Astrocyte (in vitro differentiated cells and primary cell): ENCODE results near the gene ACBD3. TPM values are rescaled to one million over a fixed set of nuclear protein-coding genes. Genes with fewer than 3 reads are reported as not detected.

Source experiments
- DNase-seq: peaks from one replicate; pipeline ENCODE4 v3.0.0-alpha.2; 2010; ENCODE audit warnings: low read depth
- FAIRE-seq: peaks from 2 replicates; lab custom pipeline; 2011; peaks lifted over from hg19 to GRCh38; lab: Jason Lieb, UNC
- H2AFZ ChIP-seq: 2 replicates; pipeline ENCODE4 v1.6.0; 2012; ENCODE audit warnings: low read depth, low read length, inconsistent platforms
- H3K27ac ChIP-seq: 2 replicates; pipeline ENCODE4 v1.5.1; 2011; ENCODE audit warnings: low read depth, low read length, inconsistent platforms
- H3K27me3 ChIP-seq: 2 replicates; pipeline ENCODE4 v1.6.0; 2011; ENCODE audit warnings: low read length, inconsistent platforms; ENCODE audit not compliant: insufficient read depth
- H3K36me3 ChIP-seq: 2 replicates; pipeline ENCODE4 v1.5.1; 2011; ENCODE audit warnings: low read length, inconsistent platforms; ENCODE audit not compliant: insufficient read depth
- H3K4me1 ChIP-seq: 2 replicates; pipeline ENCODE4 v1.5.1; 2011; ENCODE audit warnings: low read length, inconsistent platforms; ENCODE audit not compliant: insufficient read depth
- H3K4me2 ChIP-seq: 2 replicates; pipeline ENCODE4 v1.6.0; 2012; ENCODE audit warnings: low read length, inconsistent platforms
- H3K4me3 ChIP-seq: 2 replicates; pipeline ENCODE4 v1.5.1; 2011; ENCODE audit warnings: low read depth, mild to moderate bottlenecking, low read length, inconsistent platforms; ENCODE audit not compliant: insufficient read depth
- H3K79me2 ChIP-seq: 2 replicates; pipeline ENCODE4 v1.6.0; 2012; ENCODE audit warnings: mild to moderate bottlenecking, low read length, inconsistent platforms; ENCODE audit not compliant: insufficient read depth
- H3K9ac ChIP-seq: 2 replicates; pipeline ENCODE4 v1.6.0; 2012; ENCODE audit warnings: mild to moderate bottlenecking, low read length, inconsistent platforms
- H3K9me3 ChIP-seq: 2 replicates; pipeline ENCODE4 v1.5.1; 2012; ENCODE audit warnings: low read depth, mild to moderate bottlenecking, low read length, inconsistent platforms; ENCODE audit not compliant: insufficient read depth
- H4K20me1 ChIP-seq: 2 replicates; pipeline ENCODE4 v1.6.0; 2012; ENCODE audit warnings: low read length, inconsistent platforms; ENCODE audit not compliant: insufficient read depth
- H3K27ac Mint-ChIP-seq: one replicate; pipeline ENCODE4 v1.8.0; 2021; ENCODE audit warnings: mild to moderate bottlenecking, mixed read lengths; ENCODE audit not compliant: unreplicated experiment
- H3K27me3 Mint-ChIP-seq: one replicate; pipeline ENCODE4 v1.8.0; 2021; ENCODE audit warnings: low read depth, mixed read lengths; ENCODE audit not compliant: unreplicated experiment
- H3K36me3 Mint-ChIP-seq: one replicate; pipeline ENCODE4 v1.8.0; 2021; ENCODE audit warnings: low read depth, mixed read lengths; ENCODE audit not compliant: unreplicated experiment
- H3K4me1 Mint-ChIP-seq: one replicate; pipeline ENCODE4 v1.8.0; 2021; ENCODE audit warnings: low read depth, mixed read lengths; ENCODE audit not compliant: unreplicated experiment
- H3K4me3 Mint-ChIP-seq: one replicate; pipeline ENCODE4 v1.8.0; 2021; ENCODE audit warnings: mild to moderate bottlenecking, moderate library complexity, mixed read lengths; ENCODE audit not compliant: unreplicated experiment
- H3K9me3 Mint-ChIP-seq: one replicate; pipeline ENCODE4 v1.8.0; 2021; ENCODE audit warnings: mild to moderate bottlenecking, mixed read lengths; ENCODE audit not compliant: unreplicated experiment
- EZH2 ChIP-seq: IDR thresholded peaks from 2 replicates; pipeline ENCODE4 v1.6.1; 2012; ENCODE audit warnings: mild to moderate bottlenecking, low read length, inconsistent platforms; ENCODE audit not compliant: insufficient read depth
- total RNA-seq: library from RNA; stranded (reverse); gene quantifications from 2 replicates; pipeline ENCODE4 v1.2.1, GENCODE V29; 2021
- TF ChIP-seq, protein P1 (sequence below): IDR thresholded peaks from 2 replicates; pipeline ENCODE4 v1.5.1; 2011; ENCODE audit warnings: low read depth, mild to moderate bottlenecking, inconsistent platforms, low read length, moderate library complexity; ENCODE audit not compliant: insufficient read depth

ACBD3 gene
- total RNA-seq, 1 donor from 2014 or later, result 66.7 TPM

DNA sequence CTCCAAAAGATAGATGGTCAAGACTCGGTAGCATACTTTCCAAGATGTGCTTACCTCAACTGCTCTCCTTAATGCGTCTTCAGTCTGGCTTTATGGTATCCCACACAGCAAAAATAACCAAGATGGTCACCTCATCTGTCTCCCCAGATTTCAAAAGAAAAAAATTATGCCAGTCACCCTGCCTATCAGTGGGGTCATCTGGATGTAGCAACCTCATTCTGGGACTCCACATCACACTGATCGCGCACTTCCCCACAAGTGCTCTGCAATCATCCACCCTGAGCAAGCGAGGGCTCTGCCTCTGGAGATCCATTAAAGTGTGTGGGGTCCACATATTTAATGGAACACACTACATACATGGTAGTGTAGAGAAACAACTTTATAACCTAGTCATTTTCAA is 42.5 kb downstream of the ACBD3 start:
- no peak overlapping the region for H3K4me3 Mint-ChIP-seq
- H3K36me3 ChIP-seq, result peaks cover 30% of the 10 kb centered on the region

DNA sequence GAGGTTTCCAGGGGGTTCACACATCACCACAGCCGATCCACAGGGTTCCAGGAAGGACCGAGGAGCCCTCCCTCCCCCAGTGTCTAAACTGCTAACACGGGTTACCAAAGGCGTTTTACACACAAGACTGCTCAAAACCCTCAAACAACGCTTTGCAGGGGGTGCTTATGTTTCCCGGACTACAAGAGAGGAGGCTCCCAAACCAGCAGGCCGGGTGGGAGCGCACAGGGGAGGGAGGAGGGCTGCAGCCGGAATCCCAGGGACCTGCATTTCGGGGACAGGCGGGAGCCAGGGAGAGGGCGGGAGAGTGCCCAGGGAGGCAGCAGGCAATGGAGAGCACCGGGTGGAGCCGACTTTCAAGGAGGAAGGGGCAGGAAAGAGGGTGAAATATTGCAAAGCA is 50.8 kb downstream of the ACBD3 start:
- H3K4me2 ChIP-seq, result no peak overlapping the region
- Mint-ChIP-seq H3K27ac (no peak overlapping the region), H3K36me3 (no peaks in the 10 kb centered on the region), H3K4me3 (no peak overlapping the region), H3K27me3 (peaks cover 10% of the 10 kb centered on the region), H3K9me3 (no peaks in the 10 kb centered on the region), H3K4me1 (no peaks in the 10 kb centered on the region)
- no peak for DNase-seq
- H3K79me2 ChIP-seq, result no peaks in the 10 kb centered on the region
- H3K4me3 ChIP-seq, result no peak overlapping the region
- H3K36me3 ChIP-seq, result no peaks in the 10 kb centered on the region
- H4K20me1 ChIP-seq, result peaks cover 6% of the 10 kb centered on the region
- FAIRE-seq, result no peak
- H3K9me3 ChIP-seq, result no peaks in the 10 kb centered on the region
- H2AFZ ChIP-seq, result no peak overlapping the region
- H3K27ac ChIP-seq, result no peak overlapping the region
- no peak overlapping the region for H3K9ac ChIP-seq
- no peaks in the 10 kb centered on the region for H3K4me1 ChIP-seq
- no peaks in the 10 kb centered on the region for H3K27me3 ChIP-seq
- TF ChIP-seq EZH2, result no peak
- TF ChIP-seq, protein P1, sequence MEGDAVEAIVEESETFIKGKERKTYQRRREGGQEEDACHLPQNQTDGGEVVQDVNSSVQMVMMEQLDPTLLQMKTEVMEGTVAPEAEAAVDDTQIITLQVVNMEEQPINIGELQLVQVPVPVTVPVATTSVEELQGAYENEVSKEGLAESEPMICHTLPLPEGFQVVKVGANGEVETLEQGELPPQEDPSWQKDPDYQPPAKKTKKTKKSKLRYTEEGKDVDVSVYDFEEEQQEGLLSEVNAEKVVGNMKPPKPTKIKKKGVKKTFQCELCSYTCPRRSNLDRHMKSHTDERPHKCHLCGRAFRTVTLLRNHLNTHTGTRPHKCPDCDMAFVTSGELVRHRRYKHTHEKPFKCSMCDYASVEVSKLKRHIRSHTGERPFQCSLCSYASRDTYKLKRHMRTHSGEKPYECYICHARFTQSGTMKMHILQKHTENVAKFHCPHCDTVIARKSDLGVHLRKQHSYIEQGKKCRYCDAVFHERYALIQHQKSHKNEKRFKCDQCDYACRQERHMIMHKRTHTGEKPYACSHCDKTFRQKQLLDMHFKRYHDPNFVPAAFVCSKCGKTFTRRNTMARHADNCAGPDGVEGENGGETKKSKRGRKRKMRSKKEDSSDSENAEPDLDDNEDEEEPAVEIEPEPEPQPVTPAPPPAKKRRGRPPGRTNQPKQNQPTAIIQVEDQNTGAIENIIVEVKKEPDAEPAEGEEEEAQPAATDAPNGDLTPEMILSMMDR, result no peak

More for the DNA sequence above, 42.5 kb downstream of the ACBD3 start:
- Histone ChIP-seq H3K4me3 (no peak overlapping the region), H3K4me2 (no peak overlapping the region), H3K9me3 (no peaks in the 10 kb centered on the region), H3K27me3 (no peaks in the 10 kb centered on the region), H4K20me1 (peaks cover 18% of the 10 kb centered on the region), H2AFZ (no peak overlapping the region), H3K4me1 (no peaks in the 10 kb centered on the region), H3K9ac (no peak overlapping the region), H3K27ac (no peak overlapping the region), H3K79me2 (no peaks in the 10 kb centered on the region)
- DNase-seq (no peak), FAIRE-seq (no peak)
- H3K9me3 Mint-ChIP-seq, result no peaks in the 10 kb centered on the region
- H3K27ac Mint-ChIP-seq, result no peak overlapping the region
- H3K4me1 Mint-ChIP-seq, result peaks cover 3% of the 10 kb centered on the region
- TF ChIP-seq EZH2, result no peak
- TF ChIP-seq, protein P1, result no peak
- no peaks in the 10 kb centered on the region for H3K27me3 Mint-ChIP-seq
- peaks cover 16% of the 10 kb centered on the region for H3K36me3 Mint-ChIP-seq

DNA sequence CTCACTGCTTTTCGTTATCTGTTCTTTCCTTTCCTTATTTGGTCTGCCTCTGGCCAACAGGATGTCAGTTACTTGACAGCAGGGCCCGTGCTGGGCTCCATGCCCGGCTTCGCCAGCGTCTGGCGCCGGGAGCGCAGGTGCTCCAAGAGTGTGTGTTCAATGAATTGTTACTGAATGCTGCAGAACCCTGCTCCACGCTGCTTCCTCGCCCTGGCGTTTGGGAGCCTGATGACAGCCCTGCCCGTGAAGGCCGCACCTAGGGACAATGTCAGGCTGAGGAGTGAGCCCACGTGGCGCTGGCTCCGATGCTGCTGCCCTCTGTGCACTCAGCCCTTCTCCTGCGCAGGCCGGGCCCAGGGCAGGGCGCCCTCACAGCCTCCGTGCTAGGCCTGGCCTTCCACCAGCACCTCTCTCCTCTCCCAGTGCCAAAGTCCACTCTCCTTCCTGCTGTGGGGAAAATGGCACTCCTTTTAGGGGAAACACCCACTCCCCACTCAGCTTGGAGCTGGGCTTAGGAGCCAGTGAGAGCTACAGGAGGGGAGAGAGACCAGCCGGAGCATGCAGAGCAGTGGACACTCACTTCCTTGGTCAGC is 51.4 kb downstream of the ACBD3 start:
- Histone ChIP-seq H3K36me3 (no peaks in the 10 kb centered on the region), H3K79me2 (no peaks in the 10 kb centered on the region), H4K20me1 (peaks cover 6% of the 10 kb centered on the region), H3K4me3 (no peak overlapping the region), H3K4me2 (no peak overlapping the region), H2AFZ (no peak overlapping the region), H3K27ac (no peak overlapping the region), H3K9me3 (no peaks in the 10 kb centered on the region), H3K4me1 (no peaks in the 10 kb centered on the region), H3K9ac (no peak overlapping the region), H3K27me3 (no peaks in the 10 kb centered on the region)
- Mint-ChIP-seq H3K4me1 (no peaks in the 10 kb centered on the region), H3K36me3 (no peaks in the 10 kb centered on the region), H3K4me3 (no peak overlapping the region), H3K27me3 (peaks cover 10% of the 10 kb centered on the region), H3K27ac (peak overlapping the region; percentile 48), H3K9me3 (no peaks in the 10 kb centered on the region)
- TF ChIP-seq, protein P1, result no peak
- TF ChIP-seq EZH2, result no peak
- FAIRE-seq (no peak), DNase-seq (peak; percentile 24)
